ENCODE results near the gene MTMR12.
"Not testable (repeated sequence)": the region's sequence is repeated elsewhere in the genome, so short reads cannot be mapped to it uniquely, and the experiment has no call there.

The MTMR12 gene

GRCh38 chr5:32233696-32234447 is 78.9 kb downstream of the MTMR12 start:
- peak in 16 of 56 donors; percentile 6 to 45 (median 28) for DNase-seq

- DNase-seq = peak in 2 of 56 donors; percentile 14 to 43
Measured at GRCh38 chr5:32233220-32233695, 79.5 kb downstream of the MTMR12 start.

GRCh38 chr5:32232441-32233219 is 80.1 kb downstream of the MTMR12 start:
- peak; percentile 18 to 90 (median 62) for DNase-seq

- peak in 4 of 56 donors; percentile 15 to 41 (median 17) for DNase-seq
Measured at GRCh38 chr5:32231929-32232328, 80.8 kb downstream of the MTMR12 start.

GRCh38 chr5:32231241-32231640 is 81.5 kb downstream of the MTMR12 start:
- DNase-seq = no peak

GRCh38 chr5:32230356-32231099 is 82.2 kb downstream of the MTMR12 start:
- DNase-seq = peak in 2 of 56 donors; percentile 9 to 16

GRCh38 chr5:32229586-32229985 is 83.2 kb downstream of the MTMR12 start:
- DNase-seq = no peak

GRCh38 chr5:32228816-32229215 is 83.9 kb downstream of the MTMR12 start:
- DNase-seq = no peak

- no peak for DNase-seq
Measured at GRCh38 chr5:32225445-32225844, 87.3 kb downstream of the MTMR12 start.

- no peak for DNase-seq
Measured at GRCh38 chr5:32223972-32224609, 88.6 kb downstream of the MTMR12 start.

- DNase-seq = no peak
Measured at GRCh38 chr5:32222723-32223470, 89.8 kb downstream of the MTMR12 start.

- DNase-seq = peak in 43 of 56 donors; percentile 6 to 58 (median 29)
Measured at GRCh38 chr5:32217886-32218396, 94.8 kb downstream of the MTMR12 start.

GRCh38 chr5:32214344-32214743 is 98.4 kb downstream of the MTMR12 start:
- DNase-seq = not testable (repeated sequence)

- no peak for DNase-seq
Measured at GRCh38 chr5:32210151-32210550, 102.6 kb downstream of the MTMR12 start.

GRCh38 chr5:32208837-32209236 is 103.9 kb downstream of the MTMR12 start:
- DNase-seq = not testable (repeated sequence)

GRCh38 chr5:32207355-32207634 is 105.4 kb downstream of the MTMR12 start:
- no peak for DNase-seq

- DNase-seq = no peak
Measured at GRCh38 chr5:32206509-32207354, 106.0 kb downstream of the MTMR12 start.

GRCh38 chr5:32206053-32206452 is 106.7 kb downstream of the MTMR12 start:
- DNase-seq = no peak

- DNase-seq = no peak
Measured at GRCh38 chr5:32202394-32202793, 110.3 kb downstream of the MTMR12 start.
